GM12874 (cell line): ENCODE results near the gene PDYN.

Experiments used
- CTCF ChIP-seq: IDR thresholded peaks from 2 replicates; pipeline ENCODE4 v1.5.1; 2011; ENCODE audit warnings: low read depth, mild to moderate bottlenecking, control low read depth, low read length, moderate library complexity; ENCODE audit not compliant: insufficient read depth

PDYN gene

DNA sequence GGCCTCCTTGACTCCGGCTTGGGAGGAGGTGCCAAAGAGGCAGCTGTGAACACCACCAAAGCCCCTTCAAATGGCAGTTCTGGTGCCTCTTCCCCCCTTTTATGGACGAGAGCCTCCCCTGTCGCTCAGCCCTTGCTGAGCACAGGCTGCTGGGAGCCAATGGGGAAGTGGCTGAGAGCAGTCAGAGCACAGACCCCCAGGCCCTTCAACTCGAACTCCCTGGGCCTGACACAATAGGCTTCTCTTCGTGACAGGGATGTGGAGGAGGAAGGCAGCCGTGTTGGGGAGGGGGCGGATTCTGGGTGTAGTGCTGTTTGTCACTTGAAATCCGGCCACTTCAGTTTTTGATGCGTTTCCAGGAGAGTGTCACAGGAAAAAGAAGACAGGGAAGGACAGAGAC lies at the start of gene PDYN:
Gene PDYN, minus strand, starts transcription at position 73 of the 400 bp plus-strand sequence. CDS start 10,974 bp downstream, outside the sequence.
- no peak for TF ChIP-seq CTCF

DNA sequence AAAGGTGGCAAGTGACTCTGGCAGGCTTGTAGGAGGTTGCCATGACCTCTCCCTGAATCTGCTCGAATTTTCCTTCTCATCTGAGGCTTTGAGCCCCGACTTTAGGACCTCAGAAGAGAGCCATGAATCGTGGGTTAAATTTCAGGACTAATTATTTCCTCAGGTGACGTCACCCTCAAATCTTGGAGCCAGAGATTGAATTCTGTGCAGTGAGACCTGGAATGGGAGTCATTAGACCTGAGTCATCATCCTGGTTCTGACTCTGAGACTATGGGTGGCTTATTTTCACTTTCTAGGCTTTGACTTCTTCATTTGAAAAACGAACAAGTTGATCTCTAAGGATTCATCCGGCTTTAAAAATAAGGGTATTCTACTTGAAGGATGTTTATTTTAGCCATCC lies 48.5 kb upstream of the PDYN start:
- TF ChIP-seq CTCF: no peak

DNA sequence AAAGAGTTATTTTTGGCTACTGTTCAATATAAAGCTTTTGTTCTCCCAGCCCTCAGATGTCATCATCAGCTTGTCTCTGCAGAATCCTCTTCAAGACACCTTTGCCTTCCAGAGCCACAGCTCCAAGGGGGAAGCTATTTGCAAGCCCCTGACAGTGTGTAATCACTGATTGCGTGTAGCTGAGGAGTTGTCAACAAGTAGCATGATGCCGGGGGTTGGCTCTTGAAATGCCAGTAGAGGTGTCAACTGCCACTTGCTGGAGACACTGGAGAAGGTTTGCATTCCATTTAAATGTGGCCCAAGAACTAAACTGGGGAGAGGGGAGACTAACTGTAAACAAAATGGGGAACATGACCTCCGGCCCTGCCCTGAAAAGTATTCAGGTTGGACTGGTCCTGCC lies 44.3 kb upstream of the PDYN start:
- TF ChIP-seq CTCF: no peak

GRCh38 chr20:2037296-2037914 lies 43.5 kb upstream of the PDYN start:
- TF ChIP-seq CTCF: no peak

- TF ChIP-seq CTCF: no peak
Observed at GRCh38 chr20:2032168-2032567, 38.3 kb upstream of the PDYN start.

GRCh38 chr20:2026514-2026913 lies 32.7 kb upstream of the PDYN start:
- no peak for TF ChIP-seq CTCF

DNA sequence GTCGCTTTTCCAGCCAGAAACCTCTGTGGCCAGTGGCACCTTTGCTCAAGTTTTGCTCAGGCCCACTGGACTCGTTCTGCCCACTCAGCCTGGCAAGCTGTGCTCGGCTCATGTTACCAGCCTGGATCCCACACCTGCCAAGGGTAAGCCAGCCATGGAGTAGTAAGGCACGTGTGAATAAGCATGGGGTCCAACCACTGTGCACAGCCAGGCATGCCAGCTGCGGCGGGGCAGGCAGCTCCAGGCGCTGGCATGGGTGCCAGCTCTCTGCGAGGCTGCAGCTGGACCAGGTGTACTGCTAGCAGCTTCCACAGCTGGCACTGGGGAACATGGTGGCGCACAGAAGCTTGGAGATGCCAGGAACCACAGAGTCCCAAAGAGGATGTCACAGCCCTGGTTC lies 32.1 kb upstream of the PDYN start:
- TF ChIP-seq CTCF: no peak

DNA sequence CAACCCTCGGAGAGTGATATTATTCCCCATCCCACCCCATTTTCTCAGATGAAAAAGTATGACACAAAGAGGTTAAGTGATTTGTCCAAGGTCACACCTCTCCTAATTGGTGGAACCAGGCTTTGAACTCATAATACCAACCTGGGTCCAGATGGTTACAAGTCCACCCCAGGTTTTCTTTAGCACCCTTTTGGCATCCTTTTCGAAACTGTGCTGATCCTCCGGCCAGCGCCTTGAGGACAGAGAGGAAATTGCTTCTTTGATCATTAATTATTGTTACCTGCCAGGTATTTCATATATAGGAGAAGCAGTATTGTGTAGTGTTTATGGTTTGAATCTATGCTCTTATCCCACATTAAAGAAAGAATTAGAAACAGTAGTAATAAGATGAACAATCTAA lies 29.3 kb upstream of the PDYN start:
- TF ChIP-seq CTCF: no peak
